ENCODE results near the gene LCN12. TPM values are rescaled to one million over a fixed set of nuclear protein-coding genes. Genes with fewer than 3 reads are reported as not detected.

LCN12 gene
- total RNA-seq, 1 donor from 2014 or later: not detected

GRCh38 chr9:136972743-136973142 lies 20.7 kb downstream of the LCN12 start:
- no peak for DNase-seq (ENCODE audit: low read depth in 2 of 2)

GRCh38 chr9:136973618-136974617 lies 21.8 kb downstream of the LCN12 start:
- DNase-seq (ENCODE audit: low read depth in 2 of 2): no peak

- no peak for DNase-seq (ENCODE audit: low read depth in 2 of 2)
Observed at GRCh38 chr9:136974817-136975535, 22.9 kb downstream of the LCN12 start.

GRCh38 chr9:136975644-136976043 lies 23.6 kb downstream of the LCN12 start:
- peak; percentile 48 to 83 for DNase-seq (ENCODE audit: low read depth in 2 of 2)

GRCh38 chr9:136977223-136977622 lies 25.1 kb downstream of the LCN12 start, which contains the start of gene PTGDS:
Gene PTGDS (plus strand): TSS chr9:136977504. CDS start chr9:136977579, 75 bp downstream.
- DNase-seq (ENCODE audit: low read depth in 2 of 2): no peak

- no peak for DNase-seq (ENCODE audit: low read depth in 2 of 2)
Observed at GRCh38 chr9:136977649-136978072, 25.6 kb downstream of the LCN12 start.

- peak; percentile 69 to 83 for DNase-seq (ENCODE audit: low read depth in 2 of 2)
Observed at GRCh38 chr9:136978073-136978864, 26.2 kb downstream of the LCN12 start.

- no peak for DNase-seq (ENCODE audit: low read depth in 2 of 2)
Observed at GRCh38 chr9:136978865-136979544, 26.9 kb downstream of the LCN12 start.

- DNase-seq (ENCODE audit: low read depth in 2 of 2): no peak
Observed at GRCh38 chr9:136979769-136980587, 27.9 kb downstream of the LCN12 start.

DNA sequence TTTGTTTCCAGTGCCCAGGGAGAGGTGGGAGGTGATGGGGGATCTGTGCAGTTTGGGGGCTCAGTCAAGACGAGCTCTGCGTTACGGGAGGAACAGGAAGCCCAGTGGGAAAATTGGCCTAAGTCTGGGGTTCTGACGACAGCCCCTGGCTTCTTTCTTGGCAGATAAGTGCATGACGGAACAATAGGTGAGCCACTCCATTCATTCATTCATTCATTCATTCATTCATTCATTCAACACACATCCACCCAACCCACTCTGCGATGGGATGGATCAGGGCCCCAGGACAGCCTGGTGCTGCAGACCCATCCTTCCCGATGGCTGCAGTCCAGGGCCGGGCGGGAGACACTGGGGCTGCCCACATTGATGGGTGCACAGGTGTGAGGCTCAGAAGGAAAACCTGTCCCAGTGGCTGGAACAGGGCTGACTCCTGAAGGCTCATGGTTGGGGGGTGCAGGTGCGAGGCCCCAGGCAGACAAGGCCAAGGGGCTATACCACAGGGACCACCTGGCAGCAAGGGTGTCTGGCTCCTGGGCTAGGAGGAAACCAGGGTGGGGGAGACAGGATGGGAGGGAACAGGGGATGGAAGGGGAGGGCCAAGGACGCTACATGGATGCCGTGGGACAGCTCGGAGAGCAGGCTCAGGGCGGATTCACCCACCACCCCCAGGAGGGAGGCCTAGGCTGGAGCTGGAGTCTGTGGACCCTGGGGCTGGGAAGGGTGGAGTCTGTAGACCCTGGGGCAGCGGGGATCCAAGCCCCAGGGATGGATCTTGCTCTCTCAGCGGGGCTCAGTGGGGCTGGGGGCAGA lies 28.8 kb downstream of the LCN12 start:
- no peak for DNase-seq (ENCODE audit: low read depth in 2 of 2)

DNA sequence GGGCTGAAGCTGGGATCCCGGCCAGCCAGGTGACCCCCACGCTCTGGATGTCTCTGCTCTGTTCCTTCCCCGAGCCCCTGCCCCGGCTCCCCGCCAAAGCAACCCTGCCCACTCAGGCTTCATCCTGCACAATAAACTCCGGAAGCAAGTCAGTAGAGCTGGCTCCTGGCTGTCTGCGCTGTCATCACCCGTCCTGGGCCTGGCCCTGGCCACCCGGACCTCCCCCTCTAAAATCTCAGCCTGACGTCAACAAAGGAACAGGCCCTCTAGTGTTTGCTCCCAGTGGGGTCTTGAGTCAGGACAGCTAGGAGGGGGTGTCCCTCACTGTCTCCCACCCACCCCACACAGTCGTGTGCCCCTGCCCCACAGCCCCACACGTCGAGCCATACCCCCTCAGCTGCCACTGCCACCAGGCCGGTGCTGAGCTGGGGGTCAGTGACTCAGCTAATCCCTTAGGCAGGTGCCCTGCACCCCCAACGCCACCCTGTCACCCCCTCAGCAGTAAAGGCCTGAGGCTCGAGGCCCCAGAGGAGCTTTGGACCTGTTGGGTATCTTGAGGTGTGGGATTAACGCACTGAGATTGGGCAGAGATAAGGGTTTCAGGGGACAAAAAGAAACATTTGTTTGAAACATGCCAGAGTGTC lies 29.6 kb downstream of the LCN12 start:
- DNase-seq (ENCODE audit: low read depth in 2 of 2): peak; percentile 52 to 87

DNA sequence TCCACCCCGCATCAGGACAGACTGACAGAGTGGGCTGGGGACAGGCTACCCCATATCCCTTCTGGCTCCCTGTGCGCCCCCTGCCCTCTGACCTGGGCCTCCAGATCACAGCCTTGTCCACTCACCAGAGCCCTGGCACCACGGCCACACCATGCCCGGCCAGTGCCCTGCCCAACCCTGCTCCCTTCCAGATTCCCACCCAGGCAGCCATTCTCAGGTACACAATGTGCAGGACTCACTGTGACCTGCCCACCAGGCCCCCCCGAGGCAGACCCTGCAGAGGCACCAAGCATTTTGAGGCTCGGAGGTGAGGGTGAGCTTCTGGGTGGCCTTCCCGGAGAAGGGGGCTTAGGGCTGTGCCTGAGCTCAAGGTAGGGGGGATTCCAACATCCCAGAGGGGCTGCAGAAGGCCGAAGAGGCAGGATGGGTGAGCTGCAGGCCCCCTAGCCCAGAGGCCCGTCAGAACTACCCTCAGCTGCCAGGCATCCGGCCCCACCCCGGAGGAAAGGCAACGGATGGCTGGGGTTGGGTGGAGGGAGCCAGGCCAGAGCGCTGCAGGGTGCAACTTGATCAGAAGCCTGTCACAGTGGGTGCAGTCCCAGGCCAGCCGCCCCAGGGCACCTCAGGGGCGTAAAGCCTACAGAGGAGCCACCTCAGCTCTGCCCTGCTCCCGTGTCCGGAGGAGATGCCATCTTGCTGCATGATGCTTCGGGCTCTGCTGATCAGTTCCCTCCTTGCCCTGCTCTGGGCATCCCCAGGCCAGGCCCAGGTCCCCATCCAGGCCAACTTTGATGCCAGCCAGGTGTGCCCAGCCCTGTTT lies 30.4 kb downstream of the LCN12 start, which contains the start of gene LCNL1:
LCNL1 (plus strand) TSS at position 762 of the 820 bp plus-strand sequence. CDS start 594 bp downstream, outside the sequence.
- DNase-seq (ENCODE audit: low read depth in 2 of 2): no peak

DNA sequence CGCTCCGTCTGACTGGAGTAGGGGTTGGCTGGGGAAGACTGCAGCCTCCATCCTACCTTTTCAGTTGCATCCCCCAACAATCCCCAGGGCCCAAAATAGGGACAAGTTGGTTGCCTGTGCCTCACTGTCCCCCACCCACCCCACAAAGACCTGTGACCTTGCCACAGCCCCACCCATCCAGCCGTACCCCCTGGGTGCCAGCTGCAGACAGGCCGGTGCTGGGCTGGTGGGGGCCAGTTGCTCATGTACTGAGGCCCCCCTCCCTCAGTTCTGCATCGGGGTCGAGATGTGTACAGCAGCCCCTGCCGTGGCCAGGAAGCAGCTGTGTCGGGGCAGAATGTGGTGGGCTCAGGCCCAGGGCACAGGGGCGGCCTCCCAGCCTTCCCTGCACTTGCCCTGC lies 31.1 kb downstream of the LCN12 start:
- no peak for DNase-seq (ENCODE audit: low read depth in 2 of 2)

- DNase-seq (ENCODE audit: low read depth in 2 of 2): no peak
Observed at GRCh38 chr9:136983656-136984314, 31.7 kb downstream of the LCN12 start.

GRCh38 chr9:136984464-136985026 lies 32.5 kb downstream of the LCN12 start:
- DNase-seq (ENCODE audit: low read depth in 2 of 2): no peak

GRCh38 chr9:136985027-136985602 lies 33.0 kb downstream of the LCN12 start:
- no peak for DNase-seq (ENCODE audit: low read depth in 2 of 2)

Data from lung microvascular endothelial cell (primary cell).